SK-N-SH (cell line): ENCODE results near the gene PTCH2. TPM values are rescaled to one million over a fixed set of nuclear protein-coding genes. Genes with fewer than 3 reads are reported as not detected.
A peak's percentile ranks its signal among the peaks of the same experiment; 100 is the strongest.

Source experiments
- CTCF ChIA-PET: fragments of 300-600, 350-600 bp; formaldehyde crosslinking; extraction: SDS; loops from one replicate; lab custom pipeline; 2021; lab: Yijun Ruan, JAX
- POLR2A ChIA-PET: fragments of 350-600 bp; sonication (Branson Sonifier 250); formaldehyde crosslinking; extraction: SDS; loops from one replicate; lab custom pipeline; 2020; ENCODE audit warnings: antibody characterized with exemption, inconsistent platforms; lab: Yijun Ruan, JAX
- DNase-seq: peaks from one replicate; pipeline ENCODE4 v3.0.0; 2012
- H2AFZ ChIP-seq: fragments of 200-600 bp; sonication (generic); 2 replicates; pipeline ENCODE4 v1.8.1; 2016; ENCODE audit warnings: antibody characterized with exemption, mild to moderate bottlenecking, low read depth
- H3F3A ChIP-seq: fragments of 200-600 bp; sonication (generic); replicated peaks from 2 replicates; pipeline ENCODE3; 2016; ENCODE audit warnings: antibody characterized with exemption, mild to moderate bottlenecking; ENCODE audit not compliant: insufficient read depth
- H3K27ac ChIP-seq, 2 experiments: fragments of 200-500 bp in 1 of 2; fragments of 200-600 bp in 1 of 2; sonication (Bioruptor generic) in 1 of 2; sonication (generic), shearing (Covaris generic) in 1 of 2; 2 replicates each; pipeline versions ENCODE4 v1.5.1 to v1.6.1; 2014 to 2016; ENCODE audit warnings: low read depth in 2 of 2, inconsistent platforms in 1 of 2, low read length in 1 of 2, mild to moderate bottlenecking in 1 of 2, mixed read lengths in 1 of 2
- H3K27me3 ChIP-seq: fragments of 200-600 bp; sonication (generic), shearing (Covaris generic); 2 replicates; pipeline ENCODE4 v1.6.1; 2016; ENCODE audit warnings: mixed run types; ENCODE audit not compliant: insufficient read depth
- H3K36me3 ChIP-seq, 2 experiments: fragments of 200-500 bp in 1 of 2; fragments of 200-600 bp in 1 of 2; sonication (Bioruptor generic) in 1 of 2; sonication (generic) in 1 of 2; replicated peaks in 1 of 2; 2 replicates each; pipeline versions ENCODE3 to v1.5.1; 2014 to 2016; ENCODE audit warnings: low read length in 1 of 2, mild to moderate bottlenecking in 1 of 2; ENCODE audit not compliant: insufficient read depth in 2 of 2, control insufficient read depth in 1 of 2
- H3K4me1 ChIP-seq, 2 experiments: fragments of 200-500 bp in 1 of 2; fragments of 200-600 bp in 1 of 2; sonication (Bioruptor generic) in 1 of 2; sonication (generic), shearing (Covaris generic) in 1 of 2; 2 replicates each; pipeline versions ENCODE4 v1.5.1 to v1.6.1; 2014 to 2016; ENCODE audit warnings: low read depth in 1 of 2, low read length in 1 of 2, mixed run types in 1 of 2; ENCODE audit not compliant: insufficient read depth in 2 of 2, control insufficient read depth in 1 of 2
- H3K4me2 ChIP-seq: fragments of 200-600 bp; sonication (generic), shearing (Covaris generic); 2 replicates; pipeline ENCODE4 v1.6.1; 2017; ENCODE audit warnings: mixed run types
- H3K4me3 ChIP-seq, 2 experiments: fragments of 200-500 bp in 1 of 2; fragments of 200-600 bp in 1 of 2; sonication (Bioruptor generic) in 1 of 2; sonication (generic), shearing (Covaris generic) in 1 of 2; 2 replicates each; pipeline versions ENCODE4 v1.5.1 to v1.8.1; 2014 to 2016; ENCODE audit warnings: low read depth in 2 of 2, inconsistent platforms in 1 of 2, low read length in 1 of 2, mild to moderate bottlenecking in 1 of 2, mixed read lengths in 1 of 2, moderate library complexity in 1 of 2
- H3K79me2 ChIP-seq: fragments of 200-600 bp; sonication (generic); 2 replicates; pipeline ENCODE4 v1.8.1; 2017; ENCODE audit warnings: mild to moderate bottlenecking; ENCODE audit not compliant: insufficient read depth
- H3K9ac ChIP-seq: fragments of 200-600 bp; sonication (generic); 2 replicates; pipeline ENCODE4 v1.6.1; 2017; ENCODE audit warnings: mixed run types
- H3K9me2 ChIP-seq: fragments of 200-600 bp; sonication (generic); 2 replicates; pipeline ENCODE4 v1.6.1; 2017; ENCODE audit warnings: mixed run types
- H3K9me3 ChIP-seq: fragments of 200-600 bp; sonication (generic); 2 replicates; pipeline ENCODE4 v1.6.1; 2017; ENCODE audit warnings: mixed run types, mild to moderate bottlenecking, moderate library complexity
- H4K20me1 ChIP-seq: fragments of 200-600 bp; sonication (generic); 2 replicates; pipeline ENCODE4 v1.6.1; 2017; ENCODE audit warnings: mild to moderate bottlenecking, mixed run types; ENCODE audit not compliant: insufficient read depth
- CHD2 ChIP-seq: fragments of 150-350 bp; IDR thresholded peaks from 2 replicates; pipeline ENCODE4 v1.6.1; 2018; ENCODE audit warnings: low read length; ENCODE audit not compliant: partially characterized antibody
- ELF1 ChIP-seq: IDR thresholded peaks from 2 replicates; pipeline ENCODE4 v1.4.0; 2012
- EP300 ChIP-seq, 2 experiments: IDR thresholded peaks; 2 replicates each; pipeline versions ENCODE4 v1.4.0 to v1.6.1; 2012; ENCODE audit warnings: borderline replicate concordance in 1 of 2, low read depth in 1 of 2, low read length in 1 of 2
- EZH2phosphoT487 ChIP-seq: fragments of 200-600 bp; sonication (generic); IDR thresholded peaks from 2 replicates; pipeline ENCODE4 v1.6.1; 2017; ENCODE audit warnings: low read depth, mixed run types, mild to moderate bottlenecking, antibody characterized with exemption, moderate library complexity, borderline replicate concordance
- FOSL2 ChIP-seq: IDR thresholded peaks from 2 replicates; pipeline ENCODE4 v1.4.0; 2012; ENCODE audit warnings: low read depth, mild to moderate bottlenecking, moderate library complexity, borderline replicate concordance
- FOXM1 ChIP-seq: IDR thresholded peaks from 2 replicates; pipeline ENCODE4 v1.4.0; 2012; ENCODE audit warnings: low read depth, mild to moderate bottlenecking
- GATA2 ChIP-seq: sonication (generic); formaldehyde crosslinking; IDR thresholded peaks from 2 replicates; pipeline ENCODE4 v1.5.0; 2020; ENCODE audit warnings: mild to moderate bottlenecking, missing genetic modification reagents
- IRF3 ChIP-seq: fragments of 150-350 bp; IDR thresholded peaks from 2 replicates; pipeline ENCODE4 v1.6.1; 2016; ENCODE audit warnings: mild to moderate bottlenecking, low read depth, low read length
- JUND ChIP-seq: IDR thresholded peaks from 2 replicates; pipeline ENCODE4 v1.4.0; 2012
- MEF2A ChIP-seq: IDR thresholded peaks from 2 replicates; pipeline ENCODE4 v1.4.0; 2012; ENCODE audit warnings: low read depth, borderline replicate concordance
- MXI1 ChIP-seq: IDR thresholded peaks from 2 replicates; pipeline ENCODE4 v1.6.1; 2012; ENCODE audit warnings: mild to moderate bottlenecking, low read depth, low read length, improper control_type of control experiment
- NFIC ChIP-seq: IDR thresholded peaks from 2 replicates; pipeline ENCODE4 v1.4.0; 2012; ENCODE audit warnings: borderline replicate concordance
- PBX3 ChIP-seq: IDR thresholded peaks from 2 replicates; pipeline ENCODE4; 2012
- POLR2AphosphoS5 ChIP-seq: IDR thresholded peaks from 2 replicates; pipeline ENCODE4 v1.6.1; 2012; ENCODE audit warnings: low read depth, low read length
- RFX5 ChIP-seq: IDR thresholded peaks from 2 replicates; pipeline ENCODE4 v1.6.1; 2012; ENCODE audit warnings: mild to moderate bottlenecking, improper control_type of control experiment, low read length
- RXRA ChIP-seq: IDR thresholded peaks from 2 replicates; pipeline ENCODE4 v1.4.0; 2012; ENCODE audit warnings: low read depth, mild to moderate bottlenecking, borderline replicate concordance
- SIN3A ChIP-seq: IDR thresholded peaks from 2 replicates; pipeline ENCODE4 v1.6.1; 2012; ENCODE audit warnings: low read depth, mild to moderate bottlenecking, low read length, moderate library complexity, borderline replicate concordance
- TAF1 ChIP-seq: IDR thresholded peaks from 2 replicates; pipeline ENCODE4 v1.6.1; 2012; ENCODE audit warnings: low read depth, mild to moderate bottlenecking, low read length, moderate library complexity, borderline replicate concordance
- TCF12 ChIP-seq: IDR thresholded peaks from 2 replicates; pipeline ENCODE4 v1.4.0; 2012
- TEAD4 ChIP-seq: IDR thresholded peaks from 2 replicates; pipeline ENCODE4 v1.4.0; 2012; ENCODE audit warnings: mild to moderate bottlenecking, borderline replicate concordance; ENCODE audit not compliant: insufficient read depth
- USF2 ChIP-seq: fragments of 150-350 bp; IDR thresholded peaks from 2 replicates; pipeline ENCODE4 v1.6.1; 2017; ENCODE audit warnings: antibody characterized with exemption, low read length, low read depth, borderline replicate concordance
- YY1 ChIP-seq: IDR thresholded peaks from 2 replicates; pipeline ENCODE4 v1.4.0; 2012; ENCODE audit warnings: low read depth, mild to moderate bottlenecking
- WGBS: methylation state at CpG from one replicate; pipeline ENCODE4 v1.1.6; 2017; ENCODE audit warnings: low lambda C conversion rate; 5-methylcytosine and 5-hydroxymethylcytosine counted together
- polyA plus RNA-seq, 3 experiments: library from polyadenylated mRNA; depleted of rRNA; stranded (reverse); fragments of >200 nt; gene quantifications; 2 replicates each; pipeline ENCODE4 v1.2.3, GENCODE V29; 2012

PTCH2 gene
- polyA plus RNA-seq, 1 of the 3 experiments (the other 2 are of a cell fraction) = 1.2 TPM

GRCh38 chr1:44874155-44874554 is 31.1 kb upstream of the PTCH2 start:
- H3K9me3 ChIP-seq = no peaks in the 10 kb centered on the region
- H3K27me3 ChIP-seq = no peaks in the 10 kb centered on the region
- H3K4me3 ChIP-seq = no peak overlapping the region
- POLR2A ChIA-PET = no interaction called here
- no peak overlapping the region for H3K4me2 ChIP-seq
- H2AFZ ChIP-seq = no peak overlapping the region
- no peaks in the 10 kb centered on the region for H3K9me2 ChIP-seq
- H3F3A ChIP-seq = no peaks in the 10 kb centered on the region
- H3K27ac ChIP-seq = peak overlapping the region in 1 of 2 experiments; percentile 37; a peak in 1 of 4 replicates
- CTCF ChIA-PET = no interaction called here
- H3K36me3 ChIP-seq = peaks cover 3 to 4% of the 10 kb centered on the region in 2 experiments
- H4K20me1 ChIP-seq = no peaks in the 10 kb centered on the region
- H3K9ac ChIP-seq = no peak overlapping the region
- no peak for DNase-seq
- WGBS = 41% methylated on average over 2 of the region's 2 CpGs
- no peaks in the 10 kb centered on the region for H3K79me2 ChIP-seq
- no peaks in the 10 kb centered on the region; a peak in 1 of 4 replicates for H3K4me1 ChIP-seq
- no peak for TF ChIP-seq MXI1
- no peak for TF ChIP-seq RXRA
- no peak for TF ChIP-seq TAF1
- no peak for TF ChIP-seq TEAD4
- TF ChIP-seq PBX3 = 0 out of 2 replicates have a peak, but pooled peaks have one; percentile 22
- TF ChIP-seq SIN3A = no peak
- TF ChIP-seq TCF12 = peak; percentile 30; the same call in 1 of the 2 replicates
- TF ChIP-seq EZH2phosphoT487 = no peak
- TF ChIP-seq NFIC = no peak
- no peak for TF ChIP-seq IRF3

- Histone ChIP-seq H3K9me2 (no peaks in the 10 kb centered on the region), H2AFZ (no peak overlapping the region), H3K9me3 (no peaks in the 10 kb centered on the region), H3K27ac (no peak overlapping the region), H3K36me3 (peaks cover 0 to 5% of the 10 kb centered on the region in 2 experiments), H3K79me2 (no peaks in the 10 kb centered on the region), H3K9ac (no peak overlapping the region), H3K4me1 (no peaks in the 10 kb centered on the region; a peak in 1 of 4 replicates), H3K27me3 (no peaks in the 10 kb centered on the region), H3K4me3 (no peak overlapping the region), H3F3A (no peaks in the 10 kb centered on the region), H4K20me1 (no peaks in the 10 kb centered on the region), H3K4me2 (no peak overlapping the region)
- TF ChIP-seq MEF2A (no peak), TEAD4 (no peak), POLR2AphosphoS5 (no peak), RXRA (no peak), YY1 (no peak), CHD2 (no peak), GATA2 (no peak), JUND (no peak), FOXM1 (no peak), USF2 (no peak), ELF1 (no peak), EP300 (IDR thresholded peaks at IDR 0.05; ENCODE audit: borderline replicate concordance in 1 of 2, low read depth in 1 of 2, low read length in 1 of 2) (no peak), EZH2phosphoT487 (no peak), RFX5 (no peak), FOSL2 (no peak)
- no peak for DNase-seq
- WGBS = 97% methylated on average over 4 of the region's 4 CpGs
- ChIA-PET POLR2A (no interaction called here), CTCF (no interaction called here)
Observed at GRCh38 chr1:44870096-44870495, 27.0 kb upstream of the PTCH2 start.
